Ovary (tissue), 9 donors: ENCODE results near the gene NSL1. TPM values are rescaled to one million over a fixed set of nuclear protein-coding genes. Genes with fewer than 3 reads are reported as not detected.

Experiments
- DNase-seq, 5 donors: peaks; one replicate each; pipeline ENCODE4 v3.0.0-alpha.2; 2019 to 2020
- H3K27ac ChIP-seq, 2 donors: fragments of 200-600 bp; one replicate each; pipeline versions ENCODE4 v1.5.1 to v1.8.0; 2019 to 2022
- H3K27me3 ChIP-seq: fragments of 200-600 bp; one replicate; pipeline ENCODE4 v1.8.0; 2022
- H3K36me3 ChIP-seq: fragments of 200-600 bp; sonication (generic); one replicate; pipeline ENCODE4 v1.5.1; 2019
- H3K4me1 ChIP-seq: one replicate; pipeline ENCODE4 v1.8.1; 2013; ENCODE audit warnings: mild to moderate bottlenecking, moderate library complexity; ENCODE audit not compliant: insufficient read depth
- H3K4me3 ChIP-seq: fragments of 200-600 bp; sonication (generic); one replicate; pipeline ENCODE4 v1.5.1; 2017
- H3K9me3 ChIP-seq, 2 donors: fragments of 200-600 bp in 1 of 2; sonication (generic) in 1 of 2; one replicate each; pipeline versions ENCODE4 v1.5.1 to v1.8.1; 2013 to 2019; ENCODE audit warnings: mild to moderate bottlenecking in 1 of 2, moderate library complexity in 1 of 2
- CTCF ChIP-seq, 3 donors: fragments of 450-650 bp in 2 of 3; fragments of 200-600 bp in 1 of 3; IDR thresholded peaks; one replicate each; pipeline versions ENCODE4 v1.5.1 to v1.8.0; 2016 to 2022; ENCODE audit warnings: antibody characterized with exemption in 3 of 3, mild to moderate bottlenecking in 1 of 3
- EP300 ChIP-seq: sonication (generic); formaldehyde crosslinking; IDR thresholded peaks from one replicate; pipeline ENCODE4 v1.6.1; 2017; ENCODE audit warnings: antibody characterized with exemption
- POLR2A ChIP-seq: fragments of 450-650 bp; IDR thresholded peaks from one replicate; pipeline ENCODE4 v1.6.1; 2017; ENCODE audit warnings: antibody characterized with exemption, mild to moderate bottlenecking, moderate library complexity
- WGBS, 3 donors: extraction: QIAGEN DNeasy Blood & Tissue Kit in 1 of 3; methylation state at CpG; one replicate each; pipeline versions ENCODE4 v1.1.5 to v1.1.7; 2013 to 2017; 5-methylcytosine and 5-hydroxymethylcytosine counted together
- intact Hi-C, 4 donors: fragments of 100-400 bp; cut with DNase I; formaldehyde crosslinking; loops; one replicate each; pipeline versions ENCODE4 v1.11.0 to v1.15.1; 2022 to 2023
- polyA plus RNA-seq, 2 donors: library from polyadenylated mRNA; stranded (reverse); fragments of 200-250 nt in 1 of 2; fragments of 350-450 nt in 1 of 2; fragmentation: Illumina TruSeq in 1 of 2; extraction: RNeasy Lipid Tissue Mini Kit (QIAGEN cat#74804) in 1 of 2; gene quantifications; one replicate each; pipeline ENCODE4 v1.2.3, GENCODE V29; 2013 to 2014
- total RNA-seq, 7 donors: library from RNA; depleted of rRNA in 2 of 7; stranded (reverse); fragments of >200 nt in 2 of 7; fragmentation: NEBNext Ultra II Directional in 3 of 7; extraction: Animal tissue kit (Norgen Biotek cat#: 25700) in 3 of 7; gene quantifications; one replicate each; pipeline versions ENCODE4 v1.1.0 to v1.2.4, GENCODE V29; 2016 to 2023
- donor health status: DM: no; HTN: no; CAD: no; lungs with moderate emphysema.
- donor health status: DM: no; HTN: no; CAD: no.
- donor health status: Bipolar disorder and iron deficiency.
- donor health status: DM: yes; HTN: yes; CAD: no.
- donor health status: DM: no; HTN: no; CAD: no.
- donor health status: DM: yes; HTN: yes; CAD: no.

Gene NSL1
- total and polyA plus RNA-seq, 9 donors, result 17.2 to 35.2 (median 29.1) TPM

- Histone ChIP-seq H3K4me3 (no peak overlapping the region), H3K36me3 (no peaks in the 10 kb centered on the region), H3K27ac (no peak overlapping the region), H3K4me1 (no peaks in the 10 kb centered on the region), H3K27me3 (no peaks in the 10 kb centered on the region), H3K9me3 (no peaks in the 10 kb centered on the region)
- DNase-seq, result no peak
- 75 to 94% (median 91%) methylated on average over 4 of the region's 4 CpGs for WGBS, 3 donors
- intact Hi-C loops, result no loop called here
- TF ChIP-seq CTCF (IDR thresholded peaks at IDR 0.05), result no peak
- no peak for TF ChIP-seq POLR2A
- no peak for TF ChIP-seq EP300
Measured at GRCh38 chr1:212743901-212744475, 47.6 kb downstream of the NSL1 start.

- TF ChIP-seq POLR2A (no peak), EP300 (no peak), CTCF (IDR thresholded peaks at IDR 0.05) (no peak)
Measured at GRCh38 chr1:212738330-212738729, 53.2 kb downstream of the NSL1 start.

GRCh38 chr1:212737559-212737958 is 54.0 kb downstream of the NSL1 start:
- Histone ChIP-seq H3K27me3 (no peaks in the 10 kb centered on the region), H3K9me3 (no peaks in the 10 kb centered on the region), H3K27ac (no peak overlapping the region), H3K36me3 (no peaks in the 10 kb centered on the region), H3K4me3 (no peak overlapping the region), H3K4me1 (no peaks in the 10 kb centered on the region)
- DNase-seq, result no peak
- no peak for TF ChIP-seq POLR2A
- no peak for TF ChIP-seq CTCF (IDR thresholded peaks at IDR 0.05)
- TF ChIP-seq EP300, result no peak
- intact Hi-C loops, result no loop called here

More at GRCh38 chr1:212738330-212738729, 53.2 kb downstream of the NSL1 start:
- Histone ChIP-seq H3K4me3 (no peak overlapping the region), H3K27ac (no peak overlapping the region), H3K4me1 (no peaks in the 10 kb centered on the region), H3K36me3 (no peaks in the 10 kb centered on the region), H3K9me3 (no peaks in the 10 kb centered on the region), H3K27me3 (no peaks in the 10 kb centered on the region)
- WGBS, 3 donors, result 76 to 91% (median 90%) methylated on average over 1 of the region's 1 CpG
- no peak for DNase-seq
- intact Hi-C loops, result no loop called here

- Histone ChIP-seq H3K4me3 (no peak overlapping the region), H3K27me3 (no peaks in the 10 kb centered on the region), H3K36me3 (no peaks in the 10 kb centered on the region), H3K9me3 (no peaks in the 10 kb centered on the region), H3K4me1 (no peaks in the 10 kb centered on the region), H3K27ac (no peak overlapping the region)
- WGBS, 3 donors, result 96 to 99% (median 97%) methylated on average over 8 of the region's 8 CpGs
- TF ChIP-seq CTCF (IDR thresholded peaks at IDR 0.05) (no peak), POLR2A (no peak), EP300 (no peak)
- DNase-seq, result no peak
- intact Hi-C loops, result no loop called here
Measured at GRCh38 chr1:212733109-212733508, 58.5 kb downstream of the NSL1 start.

GRCh38 chr1:212731630-212732029 is 59.9 kb downstream of the NSL1 start:
- Histone ChIP-seq H3K27ac (no peak overlapping the region), H3K4me3 (no peak overlapping the region), H3K27me3 (no peaks in the 10 kb centered on the region), H3K36me3 (no peaks in the 10 kb centered on the region), H3K9me3 (no peaks in the 10 kb centered on the region), H3K4me1 (no peaks in the 10 kb centered on the region)
- no peak for DNase-seq
- TF ChIP-seq CTCF (IDR thresholded peaks at IDR 0.05) (no peak), EP300 (no peak), POLR2A (no peak)
- 91 to 98% (median 92%) methylated on average over 1 of the region's 1 CpG for WGBS, 3 donors
- intact Hi-C loops, result no loop called here
